Measurements from ENCODE around the gene METRN. TPM values are rescaled to one million over a fixed set of nuclear protein-coding genes. Genes with fewer than 3 reads are reported as not detected.
"Not testable (repeated sequence)": the region's sequence is repeated elsewhere in the genome, so short reads cannot be mapped to it uniquely, and the experiment has no call there.

METRN gene
- total RNA-seq, 1 donor from 2014 or later, result 30.4 TPM

GRCh38 chr16:752007-752312 lies 37.0 kb downstream of the METRN start:
- no peak for TF ChIP-seq CTCF (IDR thresholded peaks at IDR 0.05)
- no peaks in the 10 kb centered on the region for H3K36me3 ChIP-seq
- H3K9me3 ChIP-seq, result no peaks in the 10 kb centered on the region
- no peaks in the 10 kb centered on the region for H3K4me1 ChIP-seq
- H3K4me3 ChIP-seq, result no peak overlapping the region
- intact Hi-C loops (cut with DNase I), result no loop called here
- H3K27ac ChIP-seq, result no peak overlapping the region
- H3K27me3 ChIP-seq, result no peaks in the 10 kb centered on the region
- DNase-seq, result no peak
- ATAC-seq, result no peak

- DNase-seq; intact Hi-C loops (cut with DNase I); H3K4me3 ChIP-seq; ATAC-seq; H3K27ac ChIP-seq; H3K9me3 ChIP-seq; H3K27me3 ChIP-seq; H3K4me1 ChIP-seq; H3K36me3 ChIP-seq: not testable (repeated sequence)
Measured at GRCh38 chr16:754121-754607, 39.2 kb downstream of the METRN start.

DNA sequence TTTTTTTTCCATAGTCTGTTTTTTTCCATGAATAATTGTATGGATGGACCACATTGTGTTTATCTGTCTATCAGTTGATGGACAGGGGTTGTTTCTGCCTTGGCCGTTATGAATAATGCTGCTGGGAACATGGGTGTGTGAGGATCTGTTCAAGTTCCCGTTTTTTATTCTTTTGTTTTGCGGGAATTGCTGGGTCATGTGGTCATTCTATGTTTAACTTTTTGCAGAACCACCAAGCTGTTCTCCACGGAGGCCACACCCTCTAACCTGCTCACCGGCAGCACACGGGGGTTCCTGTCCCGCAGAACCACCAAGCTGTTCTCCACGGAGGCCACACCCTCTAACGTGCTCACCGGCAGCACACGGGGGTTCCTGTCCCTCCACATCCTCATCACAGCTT lies 39.7 kb downstream of the METRN start:
- no peaks in the 10 kb centered on the region for H3K27me3 ChIP-seq
- DNase-seq (no peak), ATAC-seq (peak; percentile 45)
- H3K36me3 ChIP-seq, result no peaks in the 10 kb centered on the region
- intact Hi-C loops (cut with DNase I), result no loop called here
- no peaks in the 10 kb centered on the region for H3K9me3 ChIP-seq
- H3K4me3 ChIP-seq, result no peak overlapping the region
- H3K27ac ChIP-seq, result no peak overlapping the region
- TF ChIP-seq CTCF (IDR thresholded peaks at IDR 0.05), result no peak
- H3K4me1 ChIP-seq, result no peaks in the 10 kb centered on the region

DNA sequence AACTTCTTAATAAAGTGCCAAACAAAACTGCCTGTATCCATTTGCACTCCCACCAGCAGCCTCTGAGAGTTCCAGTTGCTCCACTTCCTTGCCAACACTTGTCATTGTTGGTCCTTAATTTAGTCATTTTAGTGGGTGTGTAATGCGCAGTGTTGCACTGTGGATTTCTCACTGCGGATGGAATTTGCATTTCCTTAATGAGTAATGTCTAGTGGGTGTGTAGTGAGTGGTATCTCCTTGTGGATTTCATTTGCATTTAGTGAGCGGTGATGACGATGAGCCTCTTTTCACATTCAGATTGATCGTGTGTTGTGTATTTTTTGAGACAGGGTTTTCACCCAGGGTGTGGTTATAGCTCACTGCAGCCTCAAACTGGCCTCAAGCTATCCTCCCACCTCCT lies 41.5 kb downstream of the METRN start:
- Histone ChIP-seq H3K4me3 (no peak overlapping the region), H3K36me3 (no peaks in the 10 kb centered on the region), H3K27ac (no peak overlapping the region), H3K4me1 (no peaks in the 10 kb centered on the region), H3K27me3 (no peaks in the 10 kb centered on the region), H3K9me3 (no peaks in the 10 kb centered on the region)
- no peak for TF ChIP-seq CTCF (IDR thresholded peaks at IDR 0.05)
- intact Hi-C loops (cut with DNase I), result no loop called here
- ATAC-seq (no peak), DNase-seq (no peak)

DNA sequence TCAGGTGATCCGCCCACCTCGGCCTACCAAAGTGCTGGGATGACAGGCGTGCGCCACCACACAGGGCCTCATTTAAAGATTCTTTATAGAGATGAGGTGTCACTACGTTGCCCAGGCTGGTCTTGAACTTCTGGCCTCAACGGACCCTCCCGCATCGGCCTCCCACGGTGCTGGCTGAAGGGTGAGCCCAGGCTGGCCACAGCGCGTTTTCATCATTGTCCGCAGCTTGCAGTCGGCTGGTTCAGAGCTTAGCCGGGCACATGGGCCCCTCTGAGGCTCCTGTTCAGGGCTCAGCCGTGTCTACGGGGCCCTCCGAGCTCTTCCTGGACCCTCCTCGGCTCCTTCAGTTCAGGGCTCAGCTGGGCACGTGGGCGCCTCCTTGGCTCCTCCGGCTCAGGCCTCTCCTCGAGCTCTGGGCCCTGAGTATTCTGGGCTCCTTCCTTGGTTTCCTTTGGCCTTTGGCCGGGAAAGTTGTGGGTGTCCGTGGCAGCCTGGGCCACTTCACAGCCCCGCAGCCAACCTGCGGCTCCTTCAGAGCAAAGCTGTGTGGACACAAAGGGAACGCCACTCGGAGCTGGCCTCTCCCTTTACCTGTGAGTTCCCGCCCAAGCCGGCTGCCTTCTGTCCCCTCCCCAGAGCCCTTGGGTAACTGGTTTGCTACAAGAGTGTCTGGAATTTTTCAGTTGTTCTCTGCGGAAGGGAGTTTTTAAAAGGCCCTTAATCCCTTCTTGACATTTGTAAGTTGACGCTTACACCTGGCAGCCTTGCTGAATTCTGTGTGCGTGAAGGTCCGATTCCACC lies 44.4 kb downstream of the METRN start:
- peak; percentile 85 for ATAC-seq
- no peaks in the 10 kb centered on the region for H3K27me3 ChIP-seq
- peak; percentile 89 for DNase-seq
- TF ChIP-seq CTCF (IDR thresholded peaks at IDR 0.05), result no peak
- no peaks in the 10 kb centered on the region for H3K9me3 ChIP-seq
- intact Hi-C loops (cut with DNase I), result no loop called here
- H3K27ac ChIP-seq, result peak overlapping the region; percentile 76
- no peaks in the 10 kb centered on the region for H3K4me1 ChIP-seq
- no peak overlapping the region for H3K4me3 ChIP-seq
- H3K36me3 ChIP-seq, result no peaks in the 10 kb centered on the region

GRCh38 chr16:760065-760464 lies 45.1 kb downstream of the METRN start:
- ATAC-seq (peak; percentile 3), DNase-seq (no peak)
- intact Hi-C loops (cut with DNase I), result no loop called here
- Histone ChIP-seq H3K9me3 (no peaks in the 10 kb centered on the region), H3K27ac (peak overlapping the region; percentile 70), H3K27me3 (no peaks in the 10 kb centered on the region), H3K4me3 (no peak overlapping the region), H3K36me3 (no peaks in the 10 kb centered on the region), H3K4me1 (no peaks in the 10 kb centered on the region)
- TF ChIP-seq CTCF (IDR thresholded peaks at IDR 0.05), result no peak

Data from upper lobe of right lung (tissue), 1 donor.